H9 (cell line): Measurements from ENCODE around the gene MAP1LC3B. TPM values are rescaled to one million over a fixed set of nuclear protein-coding genes. Genes with fewer than 3 reads are reported as not detected.

Experiments used
- DNase-seq: peaks from one replicate; pipeline ENCODE4 v3.0.0-alpha.2; 2017
- H2AFZ ChIP-seq: one replicate; pipeline ENCODE4 v1.6.1; 2013; ENCODE audit warnings: mild to moderate bottlenecking, low read length, control low read depth, moderate library complexity
- H2AK5ac ChIP-seq: 2 replicates; pipeline ENCODE4 v1.6.1; 2013; ENCODE audit warnings: low read length, control low read depth, mixed read lengths; ENCODE audit not compliant: insufficient read length
- H2BK120ac ChIP-seq: one replicate; pipeline ENCODE4 v1.6.1; 2013; ENCODE audit warnings: low read depth, mild to moderate bottlenecking, low read length, control low read depth, inconsistent platforms; ENCODE audit not compliant: poor library complexity, severe bottlenecking
- H2BK12ac ChIP-seq: 2 replicates; pipeline ENCODE4 v1.6.1; 2013; ENCODE audit warnings: low read length, control low read depth, mixed read lengths, low read depth; ENCODE audit not compliant: insufficient read length
- H2BK15ac ChIP-seq: 2 replicates; pipeline ENCODE4 v1.6.1; 2013; ENCODE audit warnings: low read depth, low read length, control low read depth
- H2BK20ac ChIP-seq: one replicate; pipeline ENCODE4 v1.6.1; 2013; ENCODE audit warnings: low read depth, mild to moderate bottlenecking, low read length, control low read depth, inconsistent platforms; ENCODE audit not compliant: poor library complexity, severe bottlenecking
- H2BK5ac ChIP-seq: 2 replicates; pipeline ENCODE4 v1.6.1; 2013; ENCODE audit warnings: low read length, control low read depth, mixed read lengths; ENCODE audit not compliant: insufficient read length
- H3K14ac ChIP-seq: 2 replicates; pipeline ENCODE4 v1.6.1; 2013; ENCODE audit warnings: low read length, control low read depth; ENCODE audit not compliant: insufficient read depth
- H3K18ac ChIP-seq: 2 replicates; pipeline ENCODE4 v1.6.1; 2013; ENCODE audit warnings: low read depth, mild to moderate bottlenecking, mixed read lengths, low read length, control low read depth; ENCODE audit not compliant: insufficient read length
- H3K23ac ChIP-seq: 2 replicates; pipeline ENCODE4 v1.6.1; 2013; ENCODE audit warnings: low read length, control low read depth, mixed read lengths, low read depth; ENCODE audit not compliant: insufficient read length
- H3K23me2 ChIP-seq: 2 replicates; pipeline ENCODE4 v1.6.1; 2013; ENCODE audit warnings: low read depth, mild to moderate bottlenecking, mixed read lengths, low read length, control low read depth; ENCODE audit not compliant: insufficient read length, poor library complexity, severe bottlenecking
- H3K27ac ChIP-seq: 2 replicates; pipeline ENCODE4 v1.5.1; 2013; ENCODE audit warnings: low read length, control low read depth, mixed read lengths, low read depth; ENCODE audit not compliant: insufficient read length
- H3K27me3 ChIP-seq: 2 replicates; pipeline ENCODE4 v1.6.1; 2013; ENCODE audit warnings: low read length, control low read depth, inconsistent platforms; ENCODE audit not compliant: insufficient read depth
- H3K4ac ChIP-seq: 2 replicates; pipeline ENCODE4 v1.6.1; 2013; ENCODE audit warnings: low read depth, mild to moderate bottlenecking, control low read depth, inconsistent platforms, low read length, moderate library complexity
- H3K4me1 ChIP-seq: 2 replicates; pipeline ENCODE4 v1.6.1; 2013; ENCODE audit warnings: low read length, control low read depth, inconsistent platforms; ENCODE audit not compliant: insufficient read depth
- H3K4me2 ChIP-seq: 2 replicates; pipeline ENCODE4 v1.6.1; 2013; ENCODE audit warnings: low read length, control low read depth, mixed read lengths; ENCODE audit not compliant: insufficient read length, insufficient read depth
- H3K56ac ChIP-seq: 2 replicates; pipeline ENCODE4 v1.6.1; 2013; ENCODE audit warnings: low read depth, mild to moderate bottlenecking, mixed read lengths, low read length, control low read depth; ENCODE audit not compliant: insufficient read length
- H3K79me1 ChIP-seq: 2 replicates; pipeline ENCODE4 v1.6.1; 2013; ENCODE audit warnings: low read depth, mild to moderate bottlenecking, moderate library complexity, low read length, control low read depth, inconsistent platforms; ENCODE audit not compliant: insufficient read depth, poor library complexity, severe bottlenecking
- H3K79me2 ChIP-seq: 2 replicates; pipeline ENCODE4 v1.6.1; 2013; ENCODE audit warnings: low read length, control low read depth, inconsistent platforms; ENCODE audit not compliant: insufficient read depth
- H3K9ac ChIP-seq: 2 replicates; pipeline ENCODE4 v1.6.1; 2013; ENCODE audit warnings: low read length, control low read depth, mixed read lengths; ENCODE audit not compliant: insufficient read length; ENCODE audit errors: extremely low read depth
- H3K9me3 ChIP-seq: one replicate; pipeline ENCODE4 v1.6.1; 2013; ENCODE audit warnings: low read depth, low read length, inconsistent platforms; ENCODE audit not compliant: control insufficient read depth
- H3T11ph ChIP-seq: one replicate; pipeline ENCODE4 v1.6.1; 2013; ENCODE audit warnings: mild to moderate bottlenecking, low read length, control low read depth, inconsistent platforms
- H4K20me1 ChIP-seq: one replicate; pipeline ENCODE4 v1.6.1; 2013; ENCODE audit not compliant: control insufficient read depth, insufficient read length, insufficient read depth
- H4K5ac ChIP-seq: 2 replicates; pipeline ENCODE4 v1.6.1; 2013; ENCODE audit warnings: low read depth, mild to moderate bottlenecking, mixed read lengths, low read length, control low read depth; ENCODE audit not compliant: insufficient read length
- H4K8ac ChIP-seq: replicated peaks from 2 replicates; pipeline ENCODE4 v1.6.1; 2013; ENCODE audit warnings: low read length, control low read depth, mixed read lengths, low read depth; ENCODE audit not compliant: insufficient read length
- H4K91ac ChIP-seq: 2 replicates; pipeline ENCODE4 v1.6.1; 2013; ENCODE audit warnings: low read depth, mild to moderate bottlenecking, moderate library complexity, mixed read lengths, low read length, control low read depth; ENCODE audit not compliant: insufficient read length
- H3K27ac Mint-ChIP-seq, 3 experiments: 2 replicates in 2 of 3; 3 replicates in 1 of 3; pipeline ENCODE4 v1.8.0; 2020 to 2021; ENCODE audit warnings: mixed read lengths in 3 of 3, mild to moderate bottlenecking in 1 of 3, moderate library complexity in 1 of 3
- H3K27me3 Mint-ChIP-seq: 2 replicates; pipeline ENCODE4 v1.8.0; 2021; ENCODE audit warnings: low read depth, mild to moderate bottlenecking, moderate library complexity, mixed read lengths
- H3K36me3 Mint-ChIP-seq, 3 experiments: 2 replicates in 2 of 3; 3 replicates in 1 of 3; pipeline ENCODE4 v1.8.0; 2020 to 2021; ENCODE audit warnings: low read depth in 3 of 3, mixed read lengths in 3 of 3; ENCODE audit not compliant: insufficient read depth in 1 of 3
- H3K4me1 Mint-ChIP-seq, 2 experiments: 2 replicates each; pipeline ENCODE4 v1.8.0; 2020; ENCODE audit warnings: mixed read lengths in 2 of 2
- H3K4me3 Mint-ChIP-seq, 2 experiments: 2 replicates in 1 of 2; 3 replicates in 1 of 2; pipeline ENCODE4 v1.8.0; 2020 to 2021; ENCODE audit warnings: mild to moderate bottlenecking in 2 of 2, mixed read lengths in 2 of 2, moderate library complexity in 1 of 2
- H3K9me3 Mint-ChIP-seq, 2 experiments: 2 replicates in 1 of 2; 3 replicates in 1 of 2; pipeline ENCODE4 v1.8.0; 2020; ENCODE audit warnings: mild to moderate bottlenecking in 2 of 2, mixed read lengths in 2 of 2, moderate library complexity in 1 of 2
- WGBS: extraction: QIAGEN DNeasy Blood & Tissue Kit; methylation state at CpG from one replicate; pipeline ENCODE4 v1.1.7; 2013; ENCODE audit warnings: missing lambda C conversion rate, low lambda C conversion rate, mixed read lengths; ENCODE audit not compliant: insufficient read length; ENCODE audit errors: extremely low coverage; 5-methylcytosine and 5-hydroxymethylcytosine counted together
- total RNA-seq: library from RNA; stranded (reverse); gene quantifications from 2 replicates; pipeline ENCODE4 v1.2.1, GENCODE V29; 2021
- TF ChIP-seq, protein P1 (sequence below): fragments of 200-600 bp; sonication (generic); conservative IDR thresholded peaks from 3 replicates; pipeline ENCODE4 v1.8.0; 2021; ENCODE audit warnings: antibody characterized with exemption, mild to moderate bottlenecking

MAP1LC3B gene
- total RNA-seq, 1 experiment from 2014 or later: 47.1 TPM

DNA sequence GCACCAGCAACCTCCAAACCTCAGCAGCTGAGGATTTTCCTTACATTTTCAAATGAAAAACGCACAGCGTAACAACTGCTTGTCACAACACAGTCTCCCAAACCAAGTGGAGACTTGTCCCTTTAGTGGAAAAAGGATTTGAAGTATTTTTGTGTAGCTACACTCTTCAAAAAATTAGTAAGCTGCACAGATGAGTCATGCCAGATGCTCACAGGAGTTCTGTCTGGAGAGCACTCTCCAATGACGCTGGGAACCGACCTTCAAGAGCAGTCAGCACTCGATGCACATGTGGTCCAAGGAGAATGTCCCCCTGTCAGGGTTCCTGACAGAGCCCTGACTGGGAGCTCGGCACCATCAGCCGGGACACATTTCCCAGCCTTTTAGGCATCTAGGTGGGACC, 39.8 kb downstream of the MAP1LC3B start:
- Histone ChIP-seq H3K27me3 (no peaks in the 10 kb centered on the region), H3K9ac (no peak overlapping the region), H3K4me1 (peaks cover 2% of the 10 kb centered on the region; the same call in 1 of the 2 replicates), H3K4me2 (no peak overlapping the region), H3T11ph (no peak overlapping the region), H2BK20ac (no peak overlapping the region), H3K79me2 (no peaks in the 10 kb centered on the region), H4K20me1 (no peaks in the 10 kb centered on the region), H3K23ac (no peak overlapping the region), H3K27ac (no peak overlapping the region), H3K23me2 (no peaks in the 10 kb centered on the region), H3K18ac (no peak overlapping the region), H3K14ac (no peak overlapping the region), H3K79me1 (peaks cover 5% of the 10 kb centered on the region), H2BK15ac (no peak overlapping the region), H2BK12ac (no peak overlapping the region), H2AK5ac (no peak overlapping the region), H3K4ac (no peak overlapping the region), H4K91ac (no peak overlapping the region), H4K5ac (no peak overlapping the region), H2AFZ (no peak overlapping the region), H3K56ac (no peak overlapping the region), H4K8ac (no peak overlapping the region), H3K9me3 (no peaks in the 10 kb centered on the region), H2BK5ac (no peak overlapping the region), H2BK120ac (no peak overlapping the region)
- peaks cover 7 to 21% (median 17%) of the 10 kb centered on the region in 3 experiments; a peak in 6 of 7 replicates for H3K36me3 Mint-ChIP-seq
- H3K4me1 Mint-ChIP-seq: peaks cover 11 to 13% of the 10 kb centered on the region in 2 experiments
- TF ChIP-seq, protein P1, sequence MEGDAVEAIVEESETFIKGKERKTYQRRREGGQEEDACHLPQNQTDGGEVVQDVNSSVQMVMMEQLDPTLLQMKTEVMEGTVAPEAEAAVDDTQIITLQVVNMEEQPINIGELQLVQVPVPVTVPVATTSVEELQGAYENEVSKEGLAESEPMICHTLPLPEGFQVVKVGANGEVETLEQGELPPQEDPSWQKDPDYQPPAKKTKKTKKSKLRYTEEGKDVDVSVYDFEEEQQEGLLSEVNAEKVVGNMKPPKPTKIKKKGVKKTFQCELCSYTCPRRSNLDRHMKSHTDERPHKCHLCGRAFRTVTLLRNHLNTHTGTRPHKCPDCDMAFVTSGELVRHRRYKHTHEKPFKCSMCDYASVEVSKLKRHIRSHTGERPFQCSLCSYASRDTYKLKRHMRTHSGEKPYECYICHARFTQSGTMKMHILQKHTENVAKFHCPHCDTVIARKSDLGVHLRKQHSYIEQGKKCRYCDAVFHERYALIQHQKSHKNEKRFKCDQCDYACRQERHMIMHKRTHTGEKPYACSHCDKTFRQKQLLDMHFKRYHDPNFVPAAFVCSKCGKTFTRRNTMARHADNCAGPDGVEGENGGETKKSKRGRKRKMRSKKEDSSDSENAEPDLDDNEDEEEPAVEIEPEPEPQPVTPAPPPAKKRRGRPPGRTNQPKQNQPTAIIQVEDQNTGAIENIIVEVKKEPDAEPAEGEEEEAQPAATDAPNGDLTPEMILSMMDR: no peak
- no CpG with 5 or more reads among the region's 7 CpGs for WGBS
- no peak overlapping the region for H3K4me3 Mint-ChIP-seq
- H3K9me3 Mint-ChIP-seq: no peaks in the 10 kb centered on the region
- no peak for DNase-seq
- H3K27me3 Mint-ChIP-seq: no peaks in the 10 kb centered on the region
- H3K27ac Mint-ChIP-seq: no peak overlapping the region; a peak in 2 of 7 replicates
